ENCODE results near the gene SMIM30.

Gene SMIM30

GRCh38 chr7:113100121-113100603 lies 18.2 kb downstream of the SMIM30 start:
- no peak for DNase-seq (ENCODE audit: low read depth in 2 of 2)

GRCh38 chr7:113099284-113099919 lies 19.0 kb downstream of the SMIM30 start:
- DNase-seq (ENCODE audit: low read depth in 2 of 2) = no peak

DNA sequence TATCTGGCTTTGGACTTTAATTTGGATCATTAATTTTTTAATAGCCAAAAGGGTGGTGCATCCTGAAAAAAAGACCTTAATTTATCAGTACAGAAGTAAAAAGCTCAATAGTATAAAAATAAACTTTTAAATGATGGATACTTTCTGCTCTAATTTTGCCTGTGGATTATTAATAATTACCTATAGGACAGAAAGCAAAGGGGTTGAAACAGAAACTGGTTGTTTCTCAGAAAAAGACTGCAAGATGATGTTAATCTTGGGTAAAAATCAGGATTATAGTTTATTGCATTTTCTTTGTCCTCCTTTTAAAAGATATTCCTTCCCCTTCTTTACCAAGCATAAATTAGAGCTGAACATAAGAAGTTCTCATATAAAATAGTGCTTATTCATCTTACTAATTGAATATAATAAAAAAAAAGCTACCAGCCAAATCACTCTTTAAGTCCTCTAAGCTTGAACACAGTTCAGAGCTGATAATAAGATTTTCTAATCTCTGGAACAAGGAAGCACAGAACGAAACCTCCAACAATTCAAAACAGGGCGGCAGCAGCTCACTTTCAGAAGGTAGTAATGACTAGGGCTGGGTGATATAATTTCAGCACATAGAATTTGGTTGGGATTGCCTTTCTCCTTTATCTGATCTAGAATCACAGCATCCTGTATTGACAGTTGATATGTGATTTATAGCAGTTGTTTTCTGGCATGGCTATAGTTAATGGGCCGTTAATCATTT lies 23.7 kb downstream of the SMIM30 start:
- DNase-seq (ENCODE audit: low read depth in 2 of 2) = no peak

DNA sequence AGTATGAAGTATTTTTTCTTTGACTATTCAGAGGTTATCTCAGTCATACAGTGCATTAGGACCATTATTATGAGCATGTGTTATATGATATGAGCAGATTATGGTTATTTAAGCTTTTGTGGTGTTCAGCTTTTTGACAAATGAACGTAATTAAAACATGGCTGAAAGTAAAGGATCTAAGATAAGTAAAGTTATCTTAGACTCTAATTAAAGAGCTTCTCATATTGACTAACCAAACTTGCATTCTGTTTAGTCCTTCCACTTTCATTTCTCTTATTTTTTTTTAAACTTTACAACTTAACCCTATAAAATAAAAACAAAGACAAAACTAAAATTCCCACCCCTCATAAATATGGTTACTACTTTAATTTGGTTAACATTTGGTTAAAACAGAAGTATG lies 24.8 kb downstream of the SMIM30 start:
- DNase-seq (ENCODE audit: low read depth in 2 of 2) = no peak

GRCh38 chr7:113092762-113093161 lies 25.6 kb downstream of the SMIM30 start:
- DNase-seq (ENCODE audit: low read depth in 2 of 2) = no peak

GRCh38 chr7:113087071-113087998 lies 31.0 kb downstream of the SMIM30 start:
- DNase-seq (ENCODE audit: low read depth in 2 of 2) = no peak

DNA sequence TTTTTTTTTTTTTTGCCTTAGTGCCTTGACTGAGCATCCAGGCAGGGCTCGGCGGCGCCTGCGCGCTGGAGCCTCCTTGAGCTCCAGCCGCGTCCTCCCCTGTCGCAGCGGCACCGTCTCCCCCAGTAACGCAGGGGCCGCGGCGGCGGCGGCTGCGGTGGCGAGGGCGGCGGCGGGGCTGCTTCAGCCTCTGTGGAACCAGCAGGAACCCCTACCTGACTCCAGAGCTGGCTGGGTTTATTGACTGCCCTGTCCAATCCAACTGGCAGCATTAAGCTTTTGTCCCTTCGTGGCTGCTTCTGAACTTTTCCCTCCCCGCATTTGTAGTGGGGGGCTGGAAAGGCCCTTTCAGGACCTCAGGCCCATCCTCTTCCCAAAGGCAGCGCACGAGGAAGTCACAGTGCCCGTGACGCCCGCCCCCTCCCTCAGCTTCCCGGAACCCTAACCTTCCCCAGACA lies 31.9 kb downstream of the SMIM30 start, which contains the start of gene GPR85:
GPR85 (minus strand) TSS at position 397 of the 458 bp plus-strand sequence. CDS start 2,106 bp downstream, outside the sequence.
- DNase-seq (ENCODE audit: low read depth in 2 of 2) = no peak

GRCh38 chr7:113085781-113086390 lies 32.5 kb downstream of the SMIM30 start:
- DNase-seq (ENCODE audit: low read depth in 2 of 2) = no peak

- no peak for DNase-seq (ENCODE audit: low read depth in 2 of 2)
Measured at GRCh38 chr7:113084496-113085172, 33.7 kb downstream of the SMIM30 start.

DNA sequence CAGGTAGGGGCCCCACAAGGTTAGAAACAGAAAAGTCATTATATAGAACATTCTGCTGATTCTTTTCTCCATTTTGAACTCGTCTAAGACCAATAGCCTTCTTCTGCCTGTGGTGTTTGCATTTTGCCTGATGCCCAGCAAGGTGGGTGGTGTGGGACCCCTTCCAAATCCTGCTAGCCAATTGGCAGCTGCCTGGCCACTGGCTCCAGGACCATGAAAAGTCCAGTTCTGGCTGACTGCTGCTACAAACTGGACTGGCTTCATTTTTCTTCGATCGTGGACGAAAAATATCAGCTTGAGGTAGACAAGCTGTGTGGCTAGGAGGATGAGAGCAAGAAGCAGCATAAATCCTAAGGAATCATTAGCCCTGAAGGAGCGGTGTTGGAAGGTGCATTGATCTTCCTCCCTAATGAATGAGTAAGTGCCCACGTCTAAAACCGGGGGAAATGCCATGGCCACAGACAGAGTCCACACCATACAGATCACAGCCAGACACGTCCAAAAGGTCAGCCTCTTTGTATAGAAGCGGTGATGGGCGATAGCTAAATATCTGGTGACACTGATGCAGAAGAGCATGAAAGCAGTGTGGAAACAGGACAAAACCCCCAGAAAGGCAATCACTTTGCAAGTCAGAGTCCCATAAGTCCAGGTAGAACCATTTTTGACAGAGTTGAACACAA lies 34.4 kb downstream of the SMIM30 start:
- no peak for DNase-seq (ENCODE audit: low read depth in 2 of 2)

GRCh38 chr7:113083132-113083815 lies 35.1 kb downstream of the SMIM30 start:
- DNase-seq (ENCODE audit: low read depth in 2 of 2) = no peak

DNA sequence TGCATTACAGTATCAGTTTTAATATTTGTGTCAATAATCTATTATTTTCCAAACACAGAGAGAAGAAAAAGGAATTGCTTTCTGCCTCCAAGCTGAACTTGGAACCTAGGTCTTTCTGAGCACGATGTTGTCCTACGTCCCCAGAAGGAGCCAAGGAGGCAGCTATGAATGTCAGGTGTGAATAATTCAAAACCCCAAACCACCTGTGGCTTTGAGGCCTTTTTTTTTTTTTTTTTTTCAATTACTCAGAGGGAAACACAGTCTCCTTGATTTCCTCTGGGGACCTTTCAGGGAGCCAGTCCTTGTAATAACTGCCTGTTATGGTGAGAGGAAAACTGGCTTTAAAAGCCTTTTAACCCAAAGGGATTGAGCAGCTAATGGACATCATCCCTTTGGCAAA lies 40.0 kb downstream of the SMIM30 start:
- no peak for DNase-seq (ENCODE audit: low read depth in 2 of 2)

DNA sequence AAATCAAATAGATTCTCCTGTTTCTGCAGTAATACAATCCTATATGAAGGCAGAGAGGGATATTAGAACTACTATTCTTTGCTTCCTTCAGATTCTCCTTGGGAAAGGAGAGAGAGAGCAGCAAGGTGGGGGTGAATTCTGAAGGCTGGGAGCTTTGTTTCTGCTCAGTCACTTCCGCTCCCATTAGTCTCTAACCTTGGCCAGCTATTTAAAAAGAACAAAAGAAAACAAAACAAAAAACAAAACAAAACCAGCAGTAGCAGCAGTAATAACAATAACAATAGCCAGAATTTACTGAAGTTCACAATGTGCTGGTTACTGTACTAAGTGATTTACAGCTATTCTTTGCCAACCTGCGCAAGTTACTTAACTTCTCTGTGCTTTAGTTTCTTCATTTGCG lies 41.7 kb downstream of the SMIM30 start:
- no peak for DNase-seq (ENCODE audit: low read depth in 2 of 2)

DNA sequence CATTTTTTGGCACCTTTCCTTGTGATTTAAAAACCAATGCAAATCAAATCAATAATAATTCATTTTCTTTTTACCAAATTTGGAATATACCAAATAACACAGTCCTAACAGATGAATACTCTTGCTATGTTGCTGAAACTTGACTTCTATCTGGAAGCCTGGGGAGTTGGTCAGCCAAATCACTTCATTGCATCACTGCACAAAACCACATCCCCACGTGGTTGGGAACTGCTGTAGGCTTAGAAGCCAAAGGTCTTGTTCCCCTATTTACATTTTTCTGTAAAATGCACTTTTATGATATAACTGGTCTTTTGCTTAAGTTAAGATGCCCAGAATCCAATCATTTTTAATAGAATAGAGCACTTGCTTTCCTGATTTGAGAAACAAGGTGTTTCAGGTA lies 46.9 kb downstream of the SMIM30 start:
- no peak for DNase-seq (ENCODE audit: low read depth in 2 of 2)

Measured in stimulated activated CD4-positive, alpha-beta T cell treated with anti-CD3 and anti-CD28 coated beads, Interleukin-1b, Interleukin-23, amount 100 ng/mL, for 1 hour (primary cell).